Measurements from ENCODE around the gene HOXA9. TPM values are rescaled to one million over a fixed set of nuclear protein-coding genes. Genes with fewer than 3 reads are reported as not detected.

Gene HOXA9
- total and polyA plus RNA-seq, 8 donors, result 0.25 to 68.1 TPM; not detected in 6

DNA sequence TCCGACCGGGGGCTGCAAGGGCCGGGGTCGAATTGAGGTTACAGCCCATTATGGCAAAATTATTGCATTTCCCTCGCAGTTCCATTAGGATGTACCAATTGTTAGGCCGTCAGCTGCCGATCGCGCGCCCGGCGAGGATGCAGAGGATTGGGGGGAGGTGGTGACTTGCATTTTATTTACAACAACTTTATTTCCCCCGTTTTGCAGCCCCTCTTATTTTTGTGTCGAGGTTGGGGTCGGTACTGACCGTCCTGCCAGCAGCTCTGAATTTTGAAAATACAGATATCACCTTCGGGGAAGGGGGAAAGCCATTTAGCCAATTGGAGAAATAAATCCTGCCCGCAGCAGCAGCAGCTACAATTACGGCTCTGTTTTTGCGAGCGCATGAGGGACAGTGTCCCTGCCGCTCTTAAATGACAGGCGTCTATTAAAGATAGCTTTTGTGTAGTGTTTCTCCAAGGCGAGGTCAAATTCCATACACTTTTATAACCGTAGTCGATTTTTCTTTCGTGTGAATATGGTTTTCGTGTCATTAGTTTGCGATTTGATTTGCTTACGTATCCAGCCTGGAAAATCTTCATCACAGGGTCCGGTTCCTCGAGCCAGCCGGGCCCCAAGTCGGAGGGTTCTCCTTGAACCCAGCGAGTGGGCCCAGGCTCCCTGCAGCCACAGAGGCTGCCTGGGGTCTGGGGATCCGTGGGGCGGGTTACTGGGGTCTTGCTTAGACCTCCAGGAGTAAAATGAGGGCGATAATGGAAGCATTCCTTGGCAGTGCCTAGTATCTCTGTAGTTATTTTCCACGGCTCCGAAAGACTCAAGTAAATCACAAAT, 21.2 kb downstream of the HOXA9 start:
- Histone ChIP-seq H3K36me3 (peaks cover 0 to 5% (median 0%) of the 10 kb centered on the region in 4 donors), H3K4me3 (peak overlapping the region; percentile 54 to 65 (median 60)), H3K27ac (peak overlapping the region; percentile 24 to 99 (median 88)), H3K27me3 (peaks cover 0 to 94% (median 79%) of the 10 kb centered on the region in 3 donors), H3K9me3 (peaks cover 0 to 26% (median 0%) of the 10 kb centered on the region in 4 donors), H3K4me1 (peaks cover 7 to 35% (median 20%) of the 10 kb centered on the region in 4 donors)
- no peak for DNase-seq
- intact Hi-C loops (cut with DNase I; ENCODE audit: low total_unique reads), result no loop called here
- WGBS, 5 donors, result 25 to 33% (median 31%) methylated on average over 39 to 40 of the region's 40 CpGs
- no peak for TF ChIP-seq EP300 (IDR thresholded peaks at IDR 0.05)
- no peak for TF ChIP-seq POLR2A (IDR thresholded peaks at IDR 0.05)
- TF ChIP-seq, protein P1, sequence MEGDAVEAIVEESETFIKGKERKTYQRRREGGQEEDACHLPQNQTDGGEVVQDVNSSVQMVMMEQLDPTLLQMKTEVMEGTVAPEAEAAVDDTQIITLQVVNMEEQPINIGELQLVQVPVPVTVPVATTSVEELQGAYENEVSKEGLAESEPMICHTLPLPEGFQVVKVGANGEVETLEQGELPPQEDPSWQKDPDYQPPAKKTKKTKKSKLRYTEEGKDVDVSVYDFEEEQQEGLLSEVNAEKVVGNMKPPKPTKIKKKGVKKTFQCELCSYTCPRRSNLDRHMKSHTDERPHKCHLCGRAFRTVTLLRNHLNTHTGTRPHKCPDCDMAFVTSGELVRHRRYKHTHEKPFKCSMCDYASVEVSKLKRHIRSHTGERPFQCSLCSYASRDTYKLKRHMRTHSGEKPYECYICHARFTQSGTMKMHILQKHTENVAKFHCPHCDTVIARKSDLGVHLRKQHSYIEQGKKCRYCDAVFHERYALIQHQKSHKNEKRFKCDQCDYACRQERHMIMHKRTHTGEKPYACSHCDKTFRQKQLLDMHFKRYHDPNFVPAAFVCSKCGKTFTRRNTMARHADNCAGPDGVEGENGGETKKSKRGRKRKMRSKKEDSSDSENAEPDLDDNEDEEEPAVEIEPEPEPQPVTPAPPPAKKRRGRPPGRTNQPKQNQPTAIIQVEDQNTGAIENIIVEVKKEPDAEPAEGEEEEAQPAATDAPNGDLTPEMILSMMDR (IDR thresholded peaks at IDR 0.05), result no peak
- TF ChIP-seq POLR2AphosphoS5 (IDR thresholded peaks at IDR 0.05), result no peak

- Histone ChIP-seq H3K4me3 (peak within 1 kb of the TSS; percentile 54 to 67 (median 64)), H3K9me3 (peaks cover 0 to 26% (median 0%) of the 10 kb centered on the region in 4 donors), H3K27ac (peak within 1 kb of the TSS; percentile 87 to 99 (median 94)), H3K27me3 (peaks cover 0 to 94% (median 73%) of the 10 kb centered on the region in 3 donors), H3K4me1 (peaks cover 7 to 36% (median 19%) of the 10 kb centered on the region in 4 donors), H3K36me3 (peaks cover 0 to 5% (median 0%) of the 10 kb centered on the region in 4 donors)
- WGBS, 5 donors, result 12 to 36% (median 15%) methylated on average over 37 to 86 of the region's 86 CpGs
- intact Hi-C loops (cut with DNase I; ENCODE audit: low total_unique reads), result no loop called here
- TF ChIP-seq POLR2AphosphoS5 (IDR thresholded peaks at IDR 0.05) (peak; percentile 84 to 98 (median 87)), POLR2A (IDR thresholded peaks at IDR 0.05) (peak in 1 of 4 donors; percentile 72), EP300 (IDR thresholded peaks at IDR 0.05) (peak; percentile 84)
- TF ChIP-seq, protein P1 (IDR thresholded peaks at IDR 0.05), result peak in 5 of 7 experiments; percentile 30 to 76 (median 71)
- DNase-seq, result peak; percentile 45 to 96
These were observed 22.1 kb downstream of the HOXA9 start, which contains the start of gene HOXA5 for GRCh38 chr7:27143023-27143949. TSS of gene HOXA5 (minus strand) at chr7:27143681. CDS start at chr7:27143607, 74 bp downstream.

- intact Hi-C loops (cut with DNase I; ENCODE audit: low total_unique reads), result no loop called here
- TF ChIP-seq, protein P1 (IDR thresholded peaks at IDR 0.05), result no peak
- TF ChIP-seq POLR2A (IDR thresholded peaks at IDR 0.05) (no peak), POLR2AphosphoS5 (IDR thresholded peaks at IDR 0.05) (no peak), EP300 (IDR thresholded peaks at IDR 0.05) (no peak)
- H3K27me3 ChIP-seq, result peaks cover 0 to 94% (median 67%) of the 10 kb centered on the region in 3 donors
- H3K9me3 ChIP-seq, result peaks cover 0 to 21% (median 0%) of the 10 kb centered on the region in 4 donors
- peaks cover 0 to 5% (median 0%) of the 10 kb centered on the region in 4 donors for H3K36me3 ChIP-seq
- H3K27ac ChIP-seq, result peak overlapping the region; percentile 87 to 99 (median 94)
- 7 to 24% (median 17%) methylated on average over 27 to 29 of the region's 29 CpGs for WGBS, 5 donors
- no peak for DNase-seq
- H3K4me3 ChIP-seq, result peak overlapping the region; percentile 54 to 67 (median 64)
- peaks cover 4 to 36% (median 13%) of the 10 kb centered on the region in 4 donors for H3K4me1 ChIP-seq
These were observed 22.7 kb downstream of the HOXA9 start for GRCh38 chr7:27142580-27143022.

Measured in stomach (tissue), 9 donors.